ENCODE data around the gene KCNN3. TPM values are rescaled to one million over a fixed set of nuclear protein-coding genes. Genes with fewer than 3 reads are reported as not detected.

The KCNN3 gene
- total RNA-seq, 2 experiments from 2014 or later: 0.25 to 0.26 TPM

GRCh38 chr1:154843636-154844296, 26.3 kb downstream of the KCNN3 start:
- Mint-ChIP-seq H3K36me3 (ENCODE audit: low read depth) (no peaks in the 10 kb centered on the region), H3K27me3 (ENCODE audit: low read depth) (peaks cover 5% of the 10 kb centered on the region), H3K4me1 (ENCODE audit: low read depth) (peaks cover 3% of the 10 kb centered on the region), H3K27ac (no peak overlapping the region), H3K9me3 (no peaks in the 10 kb centered on the region), H3K4me3 (no peak overlapping the region)
- CTCF ChIA-PET: no interaction called here
- intact Hi-C loops (cut with micrococcal nuclease): no loop called here
- DNase-seq: no peak

- Mint-ChIP-seq H3K4me1 (ENCODE audit: low read depth) (peaks cover 3% of the 10 kb centered on the region), H3K27me3 (ENCODE audit: low read depth) (no peaks in the 10 kb centered on the region), H3K36me3 (ENCODE audit: low read depth) (no peaks in the 10 kb centered on the region), H3K9me3 (no peaks in the 10 kb centered on the region), H3K27ac (no peak overlapping the region), H3K4me3 (no peak overlapping the region)
- DNase-seq: no peak
- CTCF ChIA-PET: interaction anchor here (0.7 to 1.0 kb wide), 2 partner anchors 16 to 209 kb away, joined by 3 read pairs; no protein-coding TSS in a partner anchor
- intact Hi-C loops (cut with micrococcal nuclease): no loop called here
These were observed 27.4 kb downstream of the KCNN3 start for GRCh38 chr1:154842635-154843034.

GRCh38 chr1:154841384-154841783, 28.7 kb downstream of the KCNN3 start:
- H3K4me3 Mint-ChIP-seq: no peak overlapping the region
- CTCF ChIA-PET: no interaction called here
- H3K4me1 Mint-ChIP-seq (ENCODE audit: low read depth): peaks cover 3% of the 10 kb centered on the region

DNA sequence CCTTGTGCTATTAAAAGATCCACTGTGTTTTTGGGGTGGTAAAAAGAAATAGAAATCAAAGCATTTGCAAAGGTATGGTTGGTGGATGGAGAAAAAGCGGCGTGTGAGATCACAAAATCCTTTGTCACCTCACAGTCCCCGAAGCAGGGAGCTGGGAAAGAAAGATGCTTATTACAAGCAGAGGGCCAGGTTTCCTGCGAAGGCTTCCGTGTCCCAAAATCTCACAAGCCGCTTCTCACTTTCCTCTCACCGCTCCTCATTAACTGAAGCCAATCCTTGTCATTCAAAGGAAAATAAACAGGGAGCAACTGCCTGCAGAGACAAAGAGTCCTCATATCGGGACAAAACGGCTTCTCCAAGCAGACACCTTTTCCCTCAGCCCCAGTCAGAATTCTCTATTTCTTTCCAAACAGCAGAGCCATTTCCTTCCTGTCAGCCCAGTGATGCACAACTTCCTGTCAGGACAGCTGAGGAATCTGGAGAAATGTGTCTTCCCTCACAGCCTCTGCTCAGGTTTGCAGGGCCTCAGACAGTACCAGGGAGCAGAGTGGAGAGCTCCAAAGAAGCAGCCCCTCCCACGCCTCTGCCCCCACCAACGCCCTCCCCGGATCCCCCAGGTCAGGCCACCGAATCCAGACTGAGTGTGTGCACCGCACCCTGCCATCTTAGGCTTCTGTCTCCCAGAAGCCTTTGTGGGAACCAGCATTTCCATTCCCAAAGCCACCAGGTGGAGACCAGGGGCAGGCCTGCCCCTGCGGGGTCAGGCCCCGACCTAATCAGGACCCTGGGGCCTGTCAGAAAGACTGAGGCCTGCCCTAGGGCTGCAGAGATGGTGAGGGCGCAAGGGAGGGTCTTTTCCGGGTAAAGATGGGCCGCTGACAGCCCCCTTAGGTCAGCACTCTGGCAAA, 29.6 kb downstream of the KCNN3 start:
- H3K36me3 Mint-ChIP-seq (ENCODE audit: low read depth): no peaks in the 10 kb centered on the region
- H3K9me3 Mint-ChIP-seq: no peaks in the 10 kb centered on the region
- CTCF ChIA-PET: no interaction called here
- intact Hi-C loops (cut with micrococcal nuclease): no loop called here
- no peaks in the 10 kb centered on the region for H3K27me3 Mint-ChIP-seq (ENCODE audit: low read depth)
- DNase-seq: no peak
- peaks cover 3% of the 10 kb centered on the region for H3K4me1 Mint-ChIP-seq (ENCODE audit: low read depth)
- H3K4me3 Mint-ChIP-seq: no peak overlapping the region
- no peak overlapping the region for H3K27ac Mint-ChIP-seq

More at GRCh38 chr1:154841384-154841783, 28.7 kb downstream of the KCNN3 start:
- DNase-seq: no peak
- intact Hi-C loops (cut with micrococcal nuclease): no loop called here
- no peaks in the 10 kb centered on the region for H3K9me3 Mint-ChIP-seq
- no peaks in the 10 kb centered on the region for H3K36me3 Mint-ChIP-seq (ENCODE audit: low read depth)
- no peak overlapping the region for H3K27ac Mint-ChIP-seq
- no peaks in the 10 kb centered on the region for H3K27me3 Mint-ChIP-seq (ENCODE audit: low read depth)

GRCh38 chr1:154839691-154840090, 30.4 kb downstream of the KCNN3 start:
- H3K9me3 Mint-ChIP-seq: no peaks in the 10 kb centered on the region
- no peaks in the 10 kb centered on the region for H3K36me3 Mint-ChIP-seq (ENCODE audit: low read depth)
- H3K27me3 Mint-ChIP-seq (ENCODE audit: low read depth): no peaks in the 10 kb centered on the region
- intact Hi-C loops (cut with micrococcal nuclease): no loop called here
- no peak for DNase-seq
- H3K27ac Mint-ChIP-seq: no peak overlapping the region
- H3K4me3 Mint-ChIP-seq: no peak overlapping the region
- H3K4me1 Mint-ChIP-seq (ENCODE audit: low read depth): peaks cover 3% of the 10 kb centered on the region
- CTCF ChIA-PET: no interaction called here

- Mint-ChIP-seq H3K9me3 (no peaks in the 10 kb centered on the region), H3K27ac (no peak overlapping the region), H3K27me3 (ENCODE audit: low read depth) (no peaks in the 10 kb centered on the region), H3K36me3 (ENCODE audit: low read depth) (no peaks in the 10 kb centered on the region), H3K4me3 (no peak overlapping the region), H3K4me1 (ENCODE audit: low read depth) (peaks cover 3% of the 10 kb centered on the region)
- no peak for DNase-seq
- intact Hi-C loops (cut with micrococcal nuclease): no loop called here
- CTCF ChIA-PET: no interaction called here
These were observed 31.1 kb downstream of the KCNN3 start for GRCh38 chr1:154838988-154839387.

GRCh38 chr1:154838461-154838860, 31.6 kb downstream of the KCNN3 start:
- CTCF ChIA-PET: no interaction called here
- peaks cover 3% of the 10 kb centered on the region for H3K4me1 Mint-ChIP-seq (ENCODE audit: low read depth)
- no peak for DNase-seq
- no peaks in the 10 kb centered on the region for H3K9me3 Mint-ChIP-seq
- H3K27me3 Mint-ChIP-seq (ENCODE audit: low read depth): no peaks in the 10 kb centered on the region
- H3K4me3 Mint-ChIP-seq: no peak overlapping the region
- intact Hi-C loops (cut with micrococcal nuclease): no loop called here
- H3K36me3 Mint-ChIP-seq (ENCODE audit: low read depth): no peaks in the 10 kb centered on the region
- peak overlapping the region; percentile 43 for H3K27ac Mint-ChIP-seq

GRCh38 chr1:154837672-154838171, 32.4 kb downstream of the KCNN3 start:
- Mint-ChIP-seq H3K9me3 (no peaks in the 10 kb centered on the region), H3K27ac (no peak overlapping the region), H3K4me1 (ENCODE audit: low read depth) (peaks cover 3% of the 10 kb centered on the region), H3K27me3 (ENCODE audit: low read depth) (no peaks in the 10 kb centered on the region), H3K4me3 (no peak overlapping the region), H3K36me3 (ENCODE audit: low read depth) (no peaks in the 10 kb centered on the region)
- CTCF ChIA-PET: no interaction called here
- intact Hi-C loops (cut with micrococcal nuclease): no loop called here
- DNase-seq: no peak

- Mint-ChIP-seq H3K4me3 (no peak overlapping the region), H3K9me3 (no peaks in the 10 kb centered on the region), H3K27me3 (ENCODE audit: low read depth) (no peaks in the 10 kb centered on the region), H3K4me1 (ENCODE audit: low read depth) (peaks cover 3% of the 10 kb centered on the region), H3K36me3 (ENCODE audit: low read depth) (no peaks in the 10 kb centered on the region), H3K27ac (no peak overlapping the region)
- intact Hi-C loops (cut with micrococcal nuclease): no loop called here
- DNase-seq: no peak
- CTCF ChIA-PET: interaction anchor here (0.6 kb wide), 1 partner anchor 171 kb away, joined by 3 read pairs; no protein-coding TSS in a partner anchor
These were observed 32.9 kb downstream of the KCNN3 start for GRCh38 chr1:154837034-154837671.

DNA sequence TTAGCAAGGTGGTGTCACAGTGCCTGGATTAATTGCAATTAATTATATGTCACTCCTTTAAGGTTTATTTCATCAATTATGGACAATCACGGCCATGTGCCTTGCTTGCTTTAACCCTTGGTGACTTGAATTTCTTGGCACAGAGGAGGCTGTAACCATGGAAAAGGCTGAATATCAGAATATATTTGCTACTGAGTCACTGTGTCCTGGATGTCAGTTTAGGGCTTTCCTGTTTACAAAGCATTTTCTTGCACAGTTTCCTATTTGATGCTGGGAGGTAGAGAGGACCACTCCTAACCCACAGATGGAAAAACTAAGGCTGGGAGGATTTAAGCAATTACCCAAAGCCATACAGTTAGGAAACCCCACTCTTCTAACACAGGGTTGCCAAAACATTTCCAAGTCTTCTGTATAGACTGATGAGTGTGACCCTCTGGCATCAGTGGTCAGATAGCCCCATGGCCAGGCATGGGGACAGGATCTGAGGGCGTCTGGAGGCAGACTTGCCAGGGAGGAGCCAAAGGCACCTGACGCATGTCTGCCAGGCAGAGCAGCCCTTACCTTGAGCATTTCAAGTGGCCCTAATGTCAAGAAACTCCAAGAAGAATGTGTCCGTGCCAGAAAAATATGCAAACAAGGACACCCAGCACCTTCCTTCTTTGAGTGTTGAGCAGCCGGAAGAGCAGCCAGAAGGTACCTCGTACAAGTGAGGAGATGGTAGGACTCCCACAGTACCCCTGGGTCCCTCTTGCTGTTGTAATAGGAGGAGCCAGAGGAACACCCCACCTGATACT, 34.4 kb downstream of the KCNN3 start:
- intact Hi-C loops (cut with micrococcal nuclease): no loop called here
- H3K27me3 Mint-ChIP-seq (ENCODE audit: low read depth): no peaks in the 10 kb centered on the region
- no peak for DNase-seq
- CTCF ChIA-PET: no interaction called here
- H3K4me1 Mint-ChIP-seq (ENCODE audit: low read depth): peaks cover 3% of the 10 kb centered on the region
- H3K27ac Mint-ChIP-seq: no peak overlapping the region
- no peak overlapping the region for H3K4me3 Mint-ChIP-seq
- no peaks in the 10 kb centered on the region for H3K9me3 Mint-ChIP-seq
- H3K36me3 Mint-ChIP-seq (ENCODE audit: low read depth): no peaks in the 10 kb centered on the region

- H3K36me3 Mint-ChIP-seq (ENCODE audit: low read depth): no peaks in the 10 kb centered on the region
- CTCF ChIA-PET: interaction anchor here (0.7 to 1.6 kb wide), 3 partner anchors 35 to 110 kb away, joined by 3 to 4 read pairs (median 3); no protein-coding TSS in a partner anchor
- intact Hi-C loops (cut with micrococcal nuclease): no loop called here
- no peaks in the 10 kb centered on the region for H3K4me1 Mint-ChIP-seq (ENCODE audit: low read depth)
- no peak overlapping the region for H3K4me3 Mint-ChIP-seq
- DNase-seq: no peak
- no peak overlapping the region for H3K27ac Mint-ChIP-seq
- H3K9me3 Mint-ChIP-seq: no peaks in the 10 kb centered on the region
- H3K27me3 Mint-ChIP-seq (ENCODE audit: low read depth): no peaks in the 10 kb centered on the region
These were observed 36.2 kb downstream of the KCNN3 start for GRCh38 chr1:154833841-154834240.

- no peak overlapping the region for H3K27ac Mint-ChIP-seq
- CTCF ChIA-PET: interaction anchor here (0.7 to 1.6 kb wide), 3 partner anchors 36 to 111 kb away, joined by 3 to 4 read pairs (median 3); no protein-coding TSS in a partner anchor
- DNase-seq: no peak
- H3K9me3 Mint-ChIP-seq: no peaks in the 10 kb centered on the region
- no peaks in the 10 kb centered on the region for H3K27me3 Mint-ChIP-seq (ENCODE audit: low read depth)
- H3K4me1 Mint-ChIP-seq (ENCODE audit: low read depth): no peaks in the 10 kb centered on the region
- intact Hi-C loops (cut with micrococcal nuclease): no loop called here
- H3K4me3 Mint-ChIP-seq: no peak overlapping the region
- H3K36me3 Mint-ChIP-seq (ENCODE audit: low read depth): no peaks in the 10 kb centered on the region
These were observed 36.9 kb downstream of the KCNN3 start for GRCh38 chr1:154833209-154833608.

Data from activated naive CD4-positive, alpha-beta T cell treated with anti-CD3 and anti-CD28 coated beads for 36 hours (primary cell).